Type B pancreatic cell (in vitro differentiated cells): ENCODE measurements around the gene KCNG2. TPM values are rescaled to one million over a fixed set of nuclear protein-coding genes. Genes with fewer than 3 reads are reported as not detected.
"Not testable (repeated sequence)": the region's sequence is repeated elsewhere in the genome, so short reads cannot be mapped to it uniquely, and the experiment has no call there.

Source experiments
- DNase-seq: peaks from one replicate; pipeline ENCODE4 v3.0.0; 2021; ENCODE audit warnings: mixed read lengths; ENCODE audit not compliant: unreplicated experiment; ENCODE audit errors: extremely low spot score
- H3K27ac Mint-ChIP-seq: 2 replicates; pipeline ENCODE4 v1.8.0; 2021; ENCODE audit warnings: mild to moderate bottlenecking, mixed read lengths
- H3K27me3 Mint-ChIP-seq: 2 replicates; pipeline ENCODE4 v1.8.0; 2021; ENCODE audit warnings: mixed read lengths
- H3K36me3 Mint-ChIP-seq: 2 replicates; pipeline ENCODE4 v1.8.0; 2021; ENCODE audit warnings: mixed read lengths
- H3K4me1 Mint-ChIP-seq: one replicate; pipeline ENCODE4 v1.8.0; 2021; ENCODE audit warnings: mixed read lengths; ENCODE audit not compliant: unreplicated experiment
- H3K4me3 Mint-ChIP-seq: 2 replicates; pipeline ENCODE4 v1.8.0; 2021; ENCODE audit warnings: mild to moderate bottlenecking, mixed read lengths
- H3K9me3 Mint-ChIP-seq: 2 replicates; pipeline ENCODE4 v1.8.0; 2021; ENCODE audit warnings: mixed read lengths
- total RNA-seq: library from RNA; stranded (reverse); gene quantifications from 2 replicates; pipeline ENCODE4 v1.2.1, GENCODE V29; 2021; ENCODE audit warnings: low replicate concordance
- TF ChIP-seq, protein P1 (sequence below): fragments of 200-600 bp; sonication (generic); conservative IDR thresholded peaks from 2 replicates; pipeline ENCODE4 v1.5.0; 2021; ENCODE audit warnings: antibody characterized with exemption, mild to moderate bottlenecking

KCNG2 gene
- total RNA-seq, 1 donor from 2014 or later: 0.29 TPM

DNA sequence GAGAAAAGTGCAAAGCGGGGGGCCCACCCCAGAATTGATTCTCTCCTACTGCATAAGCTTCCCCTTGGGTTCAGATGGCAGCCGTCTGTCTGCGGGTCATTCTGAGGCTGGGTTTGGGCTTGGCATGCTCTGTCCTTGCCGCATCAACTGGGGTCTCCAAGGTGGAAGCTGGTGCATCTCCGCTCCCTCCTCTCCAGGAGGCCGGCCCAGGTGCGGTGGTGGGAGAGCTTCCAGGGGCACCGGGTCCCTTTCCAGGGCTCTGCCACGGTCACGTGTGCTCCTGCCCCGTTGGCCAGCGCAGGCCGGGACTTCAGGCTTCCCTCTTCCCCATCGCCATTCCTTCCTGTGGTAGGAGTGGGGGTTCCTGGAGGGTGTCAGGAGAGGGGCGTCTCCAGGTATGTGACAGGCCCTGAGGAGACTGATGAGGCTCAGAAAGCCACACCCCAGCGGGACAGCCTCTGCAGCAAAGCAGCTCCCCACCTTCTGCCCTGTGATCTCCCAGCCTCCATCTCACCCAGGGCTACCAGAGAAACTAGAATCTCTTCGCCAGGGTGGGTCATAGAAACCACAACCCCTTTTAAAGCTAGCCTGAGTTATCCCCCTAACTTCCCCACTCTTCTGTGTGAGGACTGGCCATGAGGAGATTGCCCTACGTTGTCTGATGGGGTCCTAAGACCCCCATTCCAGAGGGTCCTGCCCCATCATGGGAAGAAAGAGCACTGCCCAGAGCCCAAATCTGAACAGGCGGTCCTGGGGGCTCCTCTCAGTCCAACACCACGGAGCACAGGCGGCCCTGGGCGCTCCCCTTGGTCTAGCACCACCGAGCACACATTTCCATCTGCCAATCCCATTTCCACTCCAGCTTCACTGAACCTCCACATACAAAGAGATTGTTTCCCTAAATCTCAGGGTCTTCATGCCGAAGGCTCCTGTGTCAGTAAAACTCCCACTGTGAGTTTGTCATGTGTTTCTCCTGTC, 77.1 kb downstream of the KCNG2 start:
- no peak overlapping the region for H3K4me3 Mint-ChIP-seq
- TF ChIP-seq, protein P1, sequence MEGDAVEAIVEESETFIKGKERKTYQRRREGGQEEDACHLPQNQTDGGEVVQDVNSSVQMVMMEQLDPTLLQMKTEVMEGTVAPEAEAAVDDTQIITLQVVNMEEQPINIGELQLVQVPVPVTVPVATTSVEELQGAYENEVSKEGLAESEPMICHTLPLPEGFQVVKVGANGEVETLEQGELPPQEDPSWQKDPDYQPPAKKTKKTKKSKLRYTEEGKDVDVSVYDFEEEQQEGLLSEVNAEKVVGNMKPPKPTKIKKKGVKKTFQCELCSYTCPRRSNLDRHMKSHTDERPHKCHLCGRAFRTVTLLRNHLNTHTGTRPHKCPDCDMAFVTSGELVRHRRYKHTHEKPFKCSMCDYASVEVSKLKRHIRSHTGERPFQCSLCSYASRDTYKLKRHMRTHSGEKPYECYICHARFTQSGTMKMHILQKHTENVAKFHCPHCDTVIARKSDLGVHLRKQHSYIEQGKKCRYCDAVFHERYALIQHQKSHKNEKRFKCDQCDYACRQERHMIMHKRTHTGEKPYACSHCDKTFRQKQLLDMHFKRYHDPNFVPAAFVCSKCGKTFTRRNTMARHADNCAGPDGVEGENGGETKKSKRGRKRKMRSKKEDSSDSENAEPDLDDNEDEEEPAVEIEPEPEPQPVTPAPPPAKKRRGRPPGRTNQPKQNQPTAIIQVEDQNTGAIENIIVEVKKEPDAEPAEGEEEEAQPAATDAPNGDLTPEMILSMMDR: no peak
- H3K27me3 Mint-ChIP-seq: peaks cover 11% of the 10 kb centered on the region
- DNase-seq: no peak
- H3K4me1 Mint-ChIP-seq: peaks cover 4% of the 10 kb centered on the region
- H3K9me3 Mint-ChIP-seq: no peaks in the 10 kb centered on the region
- H3K36me3 Mint-ChIP-seq: no peaks in the 10 kb centered on the region
- H3K27ac Mint-ChIP-seq: no peak overlapping the region

DNA sequence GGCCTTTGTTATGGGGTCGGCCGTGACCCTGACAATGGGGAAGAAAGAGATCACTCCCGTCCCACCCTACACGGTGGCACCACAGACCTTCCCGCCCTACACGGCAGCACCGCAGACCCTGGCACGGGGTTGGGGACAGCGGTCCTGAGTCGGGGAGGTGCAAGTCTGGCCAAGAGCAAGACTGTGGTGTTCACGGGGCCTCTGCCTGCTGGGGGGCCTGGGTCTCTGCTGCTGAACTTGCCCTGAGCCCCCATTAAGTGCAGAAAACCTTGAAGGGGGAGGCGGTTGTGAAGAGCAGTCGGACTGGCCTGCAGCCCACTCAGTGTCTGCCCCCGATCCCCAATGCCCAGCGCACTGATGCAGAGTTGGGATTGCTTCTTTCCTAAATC, 77.8 kb downstream of the KCNG2 start:
- Mint-ChIP-seq H3K36me3 (no peaks in the 10 kb centered on the region), H3K4me1 (peaks cover 4% of the 10 kb centered on the region), H3K27me3 (peaks cover 11% of the 10 kb centered on the region), H3K27ac (no peak overlapping the region), H3K9me3 (no peaks in the 10 kb centered on the region), H3K4me3 (no peak overlapping the region)
- TF ChIP-seq, protein P1: no peak
- DNase-seq: no peak

DNA sequence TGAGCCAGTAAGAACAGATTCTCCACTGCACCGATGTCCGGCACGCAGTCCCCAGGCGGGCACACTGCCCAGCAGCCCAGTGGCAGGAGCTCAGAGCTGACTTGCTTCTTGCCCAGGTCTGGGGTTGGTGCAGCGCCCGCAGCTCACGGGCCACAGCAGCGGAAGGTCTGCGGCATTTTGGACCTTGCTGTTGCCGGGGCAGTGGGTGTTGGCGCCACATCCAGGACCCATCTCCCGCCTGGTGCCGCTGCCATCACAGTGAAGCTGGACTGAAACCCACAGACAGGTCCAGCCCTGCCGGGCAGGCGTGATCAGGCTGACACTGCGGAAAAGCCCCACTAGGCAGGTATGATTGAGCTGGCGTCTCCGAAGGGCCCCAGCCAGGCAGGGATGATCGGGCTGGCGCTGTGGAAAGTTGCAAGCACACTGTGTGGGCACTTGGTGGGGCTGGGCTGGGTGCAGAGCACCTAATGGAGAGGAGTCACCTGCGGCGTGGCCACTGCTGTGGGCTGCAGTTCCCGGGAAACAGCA, 78.3 kb downstream of the KCNG2 start:
- Mint-ChIP-seq H3K9me3 (no peaks in the 10 kb centered on the region), H3K27me3 (peaks cover 11% of the 10 kb centered on the region), H3K4me1 (peaks cover 4% of the 10 kb centered on the region), H3K27ac (no peak overlapping the region), H3K4me3 (no peak overlapping the region), H3K36me3 (no peaks in the 10 kb centered on the region)
- TF ChIP-seq, protein P1: no peak
- peak; percentile 67 for DNase-seq

DNA sequence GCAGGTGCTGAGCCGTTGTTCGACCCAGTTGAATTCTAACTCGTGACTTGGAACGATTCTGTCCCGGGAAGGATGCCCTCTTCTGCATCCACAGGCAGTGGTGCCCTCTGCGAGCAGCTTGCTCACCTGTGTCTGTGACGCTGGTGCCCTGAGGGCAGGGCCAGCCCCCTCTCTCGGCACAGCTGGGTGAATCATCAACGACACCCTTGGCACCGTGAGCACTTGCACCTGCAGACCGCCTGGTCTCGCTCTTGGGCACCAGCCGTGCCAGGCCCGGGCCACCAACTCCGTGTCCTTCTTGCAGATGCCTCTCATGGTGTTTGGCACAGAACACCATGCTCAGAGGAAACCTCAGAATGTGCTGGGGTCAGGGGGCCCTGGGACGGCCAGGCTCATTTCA, 78.8 kb downstream of the KCNG2 start:
- no peak for DNase-seq
- H3K27ac Mint-ChIP-seq: no peak overlapping the region
- TF ChIP-seq, protein P1: no peak
- no peaks in the 10 kb centered on the region for H3K9me3 Mint-ChIP-seq
- peaks cover 11% of the 10 kb centered on the region for H3K27me3 Mint-ChIP-seq
- H3K4me3 Mint-ChIP-seq: no peak overlapping the region
- peaks cover 4% of the 10 kb centered on the region for H3K4me1 Mint-ChIP-seq
- H3K36me3 Mint-ChIP-seq: no peaks in the 10 kb centered on the region

DNA sequence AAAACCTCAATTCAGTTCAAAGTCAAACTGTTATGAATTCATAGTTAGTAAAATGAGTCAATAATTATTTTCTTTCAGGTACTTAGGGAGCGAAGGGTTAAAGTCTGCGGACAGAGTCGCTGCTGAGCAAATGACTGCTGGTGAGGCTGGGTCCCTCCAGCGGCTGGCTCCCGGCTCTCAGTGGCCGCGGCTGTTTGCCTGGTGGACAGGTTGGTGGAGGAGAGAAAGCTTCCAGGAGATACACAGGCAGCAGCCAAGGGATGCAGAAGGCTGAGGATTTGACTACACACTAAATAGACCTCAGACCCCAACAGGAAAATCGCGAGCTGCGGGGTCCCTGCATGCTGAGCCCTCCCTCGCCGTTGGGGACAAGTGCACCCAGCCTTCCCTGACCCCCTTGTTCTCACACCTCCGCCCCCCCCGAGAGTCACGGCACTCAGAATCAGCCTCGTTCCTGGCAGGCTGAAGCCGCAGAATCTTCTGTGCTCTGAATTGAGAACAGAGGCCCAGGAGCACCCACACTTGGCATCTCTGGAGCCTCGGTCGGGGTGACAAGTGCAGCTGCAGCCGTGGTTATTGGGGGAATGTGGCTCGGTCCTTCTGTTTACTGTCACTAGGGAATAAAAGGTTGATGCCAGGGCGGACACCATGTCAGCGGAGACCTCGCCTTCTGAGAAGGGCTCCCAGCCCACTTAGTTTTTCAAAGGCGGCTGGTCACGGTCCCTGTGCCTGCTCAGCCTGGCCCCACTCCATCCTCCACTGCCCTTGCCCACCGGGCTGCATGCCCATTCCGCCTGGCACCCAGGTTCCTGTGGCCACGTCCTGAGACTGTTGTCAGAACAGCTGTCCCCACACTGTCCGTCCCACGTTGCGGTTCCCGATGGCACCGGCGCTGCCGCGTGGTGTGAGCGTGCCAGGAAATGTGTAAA, 79.7 kb downstream of the KCNG2 start:
- no peaks in the 10 kb centered on the region for H3K36me3 Mint-ChIP-seq
- H3K27ac Mint-ChIP-seq: no peak overlapping the region
- peaks cover 3% of the 10 kb centered on the region for H3K4me1 Mint-ChIP-seq
- DNase-seq: no peak
- peaks cover 11% of the 10 kb centered on the region for H3K27me3 Mint-ChIP-seq
- H3K9me3 Mint-ChIP-seq: no peaks in the 10 kb centered on the region
- no peak overlapping the region for H3K4me3 Mint-ChIP-seq
- TF ChIP-seq, protein P1: no peak

DNA sequence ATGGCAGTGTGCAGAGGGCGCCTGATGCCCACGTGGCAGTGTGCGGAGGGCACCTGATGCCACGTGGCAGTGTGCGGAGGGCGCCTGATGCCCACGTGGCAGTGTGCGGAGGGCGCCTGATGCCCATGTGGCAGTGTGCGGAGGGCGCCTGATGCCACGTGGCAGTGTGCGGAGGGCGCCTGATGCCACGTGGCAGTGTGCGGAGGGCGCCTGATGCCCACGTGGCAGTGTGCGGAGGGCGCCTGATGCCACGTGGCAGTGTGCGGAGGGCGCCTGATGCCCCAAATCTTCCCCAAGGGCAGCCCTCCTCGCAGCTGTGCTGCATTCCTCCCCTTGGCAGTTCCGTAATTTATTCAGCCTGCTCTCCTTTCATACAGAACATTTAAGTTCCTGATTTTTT, 80.5 kb downstream of the KCNG2 start:
- H3K4me1 Mint-ChIP-seq, DNase-seq, H3K27ac Mint-ChIP-seq, H3K36me3 Mint-ChIP-seq, H3K9me3 Mint-ChIP-seq, H3K4me3 Mint-ChIP-seq: not testable (repeated sequence)
- H3K27me3 Mint-ChIP-seq: peaks cover 11% of the 10 kb centered on the region
